ENCODE measurements around the gene TECPR2.
"Not testable (repeated sequence)": the region's sequence is repeated elsewhere in the genome, so short reads cannot be mapped to it uniquely, and the experiment has no call there.

TECPR2 gene

DNA sequence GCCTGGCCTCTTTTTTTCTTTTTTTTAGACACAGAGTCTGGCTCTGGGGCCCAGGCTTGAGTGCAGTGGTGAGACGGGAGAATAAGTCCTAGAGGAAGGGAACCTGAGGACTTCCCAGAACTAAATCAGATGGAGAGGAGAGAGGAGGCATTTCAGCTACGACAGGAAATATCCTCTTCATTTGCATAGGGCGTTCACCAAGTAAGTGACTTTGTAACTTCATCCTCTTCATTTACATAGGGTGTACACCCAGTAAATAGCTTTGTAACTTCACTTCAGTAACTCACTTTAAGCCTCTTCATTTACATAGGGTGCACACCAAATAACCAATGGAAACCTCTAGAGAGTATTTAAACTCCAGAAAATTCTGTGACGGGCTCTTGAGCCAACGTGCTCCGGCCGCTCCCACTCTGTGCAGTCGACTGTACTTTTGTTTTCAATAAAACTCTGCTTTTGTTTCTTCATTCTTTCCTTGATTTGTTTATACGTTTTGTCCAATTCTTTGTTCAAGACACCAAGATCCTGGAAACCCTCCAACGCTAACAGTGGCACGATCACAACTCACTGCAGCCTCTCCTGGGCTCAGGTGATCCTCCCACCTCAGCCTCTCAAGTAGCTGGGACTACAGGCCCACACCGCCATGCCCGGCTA, 168.2 kb downstream of the TECPR2 start:
- TF ChIP-seq BHLHE40 (IDR thresholded peaks at IDR 0.05; ENCODE audit: borderline replicate concordance) (no peak), L3MBTL2 (conservative IDR thresholded peaks at IDR 0.05) (no peak), NFRKB (IDR thresholded peaks at IDR 0.05) (no peak)
- CTCF ChIA-PET: no interaction called here
- DNase-seq (ENCODE audit: extremely low spot score): no peak
- POLR2A ChIA-PET: no interaction called here

DNA sequence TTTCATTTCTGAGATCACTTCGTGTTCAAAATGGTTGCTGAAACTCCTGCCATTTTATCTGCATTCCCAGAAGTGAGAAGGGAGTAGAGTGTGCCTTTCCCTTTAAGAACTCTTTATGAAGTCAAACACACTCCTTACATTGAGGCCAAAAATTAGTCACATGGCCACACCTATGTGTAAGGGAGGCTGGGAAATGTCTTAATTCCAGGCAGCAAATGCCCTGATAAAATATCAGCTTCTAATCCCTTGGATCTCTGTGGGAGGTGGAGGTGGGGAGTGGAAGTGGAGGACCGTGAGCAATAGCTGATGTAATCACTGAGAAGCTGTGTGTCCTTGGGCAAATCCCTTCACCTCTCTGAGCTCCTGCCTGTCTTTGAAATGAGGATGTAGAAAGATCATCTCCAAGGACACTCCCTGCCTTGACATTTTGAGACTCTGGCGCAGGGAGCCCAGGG, 169.5 kb downstream of the TECPR2 start:
- ChIA-PET CTCF (interaction anchor here (0.7 kb wide), 1 partner anchor 9 kb away, joined by 3 read pairs; no protein-coding TSS in a partner anchor), POLR2A (no interaction called here)
- no peak for DNase-seq (ENCODE audit: extremely low spot score)
- no peak for TF ChIP-seq CTBP1 (IDR thresholded peaks at IDR 0.05; ENCODE audit: borderline replicate concordance)
- TF ChIP-seq SP1 (IDR thresholded peaks at IDR 0.05): no peak

DNA sequence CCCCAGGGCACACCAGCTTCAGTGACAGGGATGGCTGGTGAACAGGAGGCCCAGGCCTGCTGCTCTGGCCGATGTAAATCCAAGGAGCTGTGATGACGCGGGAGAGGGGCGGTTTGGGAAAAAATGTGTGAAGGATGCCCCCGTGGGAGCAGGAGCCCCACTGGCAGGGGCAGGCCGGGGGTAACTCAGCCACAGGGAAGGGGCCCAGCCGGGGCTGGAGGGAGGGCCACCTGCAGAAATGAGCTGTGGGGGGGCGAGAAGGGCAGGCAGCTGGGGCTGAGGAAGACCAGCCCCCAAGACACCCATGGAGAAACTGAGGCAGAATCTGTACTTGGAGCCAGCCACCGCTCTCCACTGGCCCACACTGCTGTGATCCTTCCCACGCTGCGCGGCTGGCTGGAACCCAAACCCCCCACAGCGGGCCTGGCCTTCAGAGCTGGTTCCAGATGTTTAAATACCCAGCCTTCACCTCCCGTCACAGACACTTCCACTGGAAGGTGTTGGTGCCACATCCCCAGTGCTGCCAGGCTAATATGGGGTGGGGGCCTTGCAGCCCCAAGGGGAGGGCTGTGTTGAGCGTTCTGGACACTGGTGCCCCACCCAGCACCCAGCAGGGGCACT, 175.3 kb downstream of the TECPR2 start:
- TF ChIP-seq LEF1 (IDR thresholded peaks at IDR 0.05; ENCODE audit: borderline replicate concordance): no peak
- TF ChIP-seq ARNT (IDR thresholded peaks at IDR 0.05): no peak
- no peak for TF ChIP-seq FOXM1 (IDR thresholded peaks at IDR 0.05; ENCODE audit: borderline replicate concordance)
- TF ChIP-seq HDGF (IDR thresholded peaks at IDR 0.05; ENCODE audit: borderline replicate concordance): no peak
- TF ChIP-seq TARDBP (IDR thresholded peaks at IDR 0.05): no peak
- no peak for TF ChIP-seq NFRKB (IDR thresholded peaks at IDR 0.05)
- TF ChIP-seq FOXA1 (IDR thresholded peaks at IDR 0.05): no peak
- no peak for TF ChIP-seq L3MBTL2 (conservative IDR thresholded peaks at IDR 0.05)
- TF ChIP-seq, protein P1, sequence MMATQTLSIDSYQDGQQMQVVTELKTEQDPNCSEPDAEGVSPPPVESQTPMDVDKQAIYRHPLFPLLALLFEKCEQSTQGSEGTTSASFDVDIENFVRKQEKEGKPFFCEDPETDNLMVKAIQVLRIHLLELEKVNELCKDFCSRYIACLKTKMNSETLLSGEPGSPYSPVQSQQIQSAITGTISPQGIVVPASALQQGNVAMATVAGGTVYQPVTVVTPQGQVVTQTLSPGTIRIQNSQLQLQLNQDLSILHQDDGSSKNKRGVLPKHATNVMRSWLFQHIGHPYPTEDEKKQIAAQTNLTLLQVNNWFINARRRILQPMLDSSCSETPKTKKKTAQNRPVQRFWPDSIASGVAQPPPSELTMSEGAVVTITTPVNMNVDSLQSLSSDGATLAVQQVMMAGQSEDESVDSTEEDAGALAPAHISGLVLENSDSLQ (IDR thresholded peaks at IDR 0.05): no peak
- no peak for TF ChIP-seq SP1 (IDR thresholded peaks at IDR 0.05)
- TF ChIP-seq FOXK2 (IDR thresholded peaks at IDR 0.05): no peak
- TF ChIP-seq ZNF384 (IDR thresholded peaks at IDR 0.05): no peak
- no peak for TF ChIP-seq SUZ12 (IDR thresholded peaks at IDR 0.05)
- TF ChIP-seq ELF4 (IDR thresholded peaks at IDR 0.05): no peak
- no peak for TF ChIP-seq BHLHE40 (IDR thresholded peaks at IDR 0.05; ENCODE audit: borderline replicate concordance)
- no peak for TF ChIP-seq CTBP1 (IDR thresholded peaks at IDR 0.05; ENCODE audit: borderline replicate concordance)
- POLR2A ChIA-PET: interaction anchor here (1.0 kb wide), 1 partner anchor 13 kb away, joined by 5 read pairs; no protein-coding TSS in a partner anchor
- DNase-seq (ENCODE audit: extremely low spot score): no peak
- CTCF ChIA-PET: no interaction called here

DNA sequence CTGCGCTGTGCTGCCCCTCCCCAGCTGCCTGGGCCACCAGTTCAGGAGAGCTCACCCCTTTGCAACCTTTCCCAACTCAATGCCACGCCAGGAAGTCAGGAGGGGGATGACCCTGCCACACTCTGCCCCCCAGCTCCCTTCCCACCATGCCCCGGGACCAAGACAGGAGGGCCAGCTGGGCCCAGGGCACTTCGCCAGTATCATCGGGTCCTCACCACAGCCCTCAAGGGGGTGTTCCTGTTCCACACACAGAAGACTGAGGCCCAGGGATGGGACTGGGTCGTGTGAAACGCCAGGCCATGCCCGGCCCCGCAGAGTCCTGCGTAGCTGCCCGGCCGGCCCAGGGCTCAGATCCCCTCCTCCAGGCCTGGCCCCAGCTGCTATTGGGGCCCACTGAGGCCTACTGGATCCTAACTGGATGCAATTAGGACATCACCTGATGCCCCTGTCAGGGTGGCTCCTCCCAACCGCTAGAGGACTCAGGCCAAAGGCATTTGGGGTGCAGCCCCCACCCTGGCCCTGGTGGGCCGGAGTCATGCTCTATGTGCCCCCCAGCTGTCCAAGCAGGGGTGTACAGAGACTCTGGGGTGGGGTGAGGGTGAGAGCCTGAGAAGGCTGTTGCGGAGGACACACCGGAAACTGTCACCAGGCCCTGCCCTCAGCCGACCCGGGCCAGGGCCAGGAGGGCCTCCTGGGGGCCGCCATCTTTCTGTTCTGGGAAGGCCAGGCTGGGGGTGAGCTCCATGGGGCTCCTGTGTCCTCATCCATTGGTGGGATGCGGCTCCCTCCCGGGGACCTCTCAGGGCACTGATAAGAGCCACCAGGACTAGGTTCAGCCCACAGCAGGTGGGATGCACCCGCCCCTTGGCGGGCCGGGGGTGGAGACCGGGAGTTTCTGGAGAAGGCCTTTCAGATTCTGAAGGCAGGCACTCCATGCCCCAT, 176.1 kb downstream of the TECPR2 start:
- POLR2A ChIA-PET: interaction anchor here (1.0 kb wide), 1 partner anchor 14 kb away, joined by 5 read pairs; no protein-coding TSS in a partner anchor
- TF ChIP-seq TARDBP (IDR thresholded peaks at IDR 0.05): no peak
- no peak for TF ChIP-seq L3MBTL2 (conservative IDR thresholded peaks at IDR 0.05)
- no peak for TF ChIP-seq FOXM1 (IDR thresholded peaks at IDR 0.05; ENCODE audit: borderline replicate concordance)
- no peak for TF ChIP-seq ELF4 (IDR thresholded peaks at IDR 0.05)
- TF ChIP-seq SUZ12 (IDR thresholded peaks at IDR 0.05): no peak
- no peak for TF ChIP-seq ZNF384 (IDR thresholded peaks at IDR 0.05)
- no peak for TF ChIP-seq FOXA1 (IDR thresholded peaks at IDR 0.05)
- TF ChIP-seq BHLHE40 (IDR thresholded peaks at IDR 0.05; ENCODE audit: borderline replicate concordance): no peak
- no peak for TF ChIP-seq SP1 (IDR thresholded peaks at IDR 0.05)
- TF ChIP-seq NFRKB (IDR thresholded peaks at IDR 0.05): no peak
- no peak for TF ChIP-seq ARNT (IDR thresholded peaks at IDR 0.05)
- no peak for TF ChIP-seq LEF1 (IDR thresholded peaks at IDR 0.05; ENCODE audit: borderline replicate concordance)
- no peak for TF ChIP-seq CTBP1 (IDR thresholded peaks at IDR 0.05; ENCODE audit: borderline replicate concordance)
- TF ChIP-seq HDGF (IDR thresholded peaks at IDR 0.05; ENCODE audit: borderline replicate concordance): no peak
- CTCF ChIA-PET: no interaction called here
- DNase-seq (ENCODE audit: extremely low spot score): no peak

DNA sequence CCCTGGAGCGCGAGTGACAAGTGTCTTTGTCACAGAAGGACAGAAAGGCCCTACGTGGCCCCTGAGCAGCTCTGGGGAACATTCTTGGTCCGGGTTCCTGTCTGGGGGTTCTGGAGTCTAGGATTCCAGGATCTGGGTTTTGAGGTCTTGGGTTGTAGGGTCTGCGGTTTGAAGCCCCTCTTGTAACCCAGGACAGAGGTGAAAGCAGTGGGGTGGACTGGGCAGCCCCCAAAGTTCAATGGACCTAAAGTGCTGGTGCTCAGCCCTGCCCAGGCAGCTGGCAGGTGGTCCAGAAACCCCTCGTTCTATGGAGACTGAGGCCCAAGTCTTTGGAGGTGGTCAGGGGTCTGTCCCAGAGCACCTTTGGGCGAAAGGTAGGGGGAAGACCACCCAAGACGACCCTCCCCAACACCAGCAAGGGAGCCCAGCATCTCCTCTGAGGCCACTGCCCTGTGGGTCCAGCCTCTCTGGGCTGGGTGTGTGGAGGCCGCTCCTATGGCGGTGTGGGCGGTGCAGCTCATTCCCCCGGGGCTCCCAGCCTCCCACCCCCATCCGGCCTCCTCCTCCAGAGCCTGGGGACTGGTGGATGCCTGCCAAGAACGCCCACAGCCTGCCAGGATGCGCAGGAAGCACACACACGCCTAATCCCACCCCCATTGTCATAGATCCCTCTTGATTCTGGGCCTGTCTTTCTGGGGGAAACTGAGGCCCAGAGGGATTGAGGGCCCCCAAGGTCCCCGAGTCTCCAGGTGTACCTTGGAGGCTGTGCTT, 177.0 kb downstream of the TECPR2 start:
- no peak for TF ChIP-seq CTBP1 (IDR thresholded peaks at IDR 0.05; ENCODE audit: borderline replicate concordance)
- no peak for TF ChIP-seq NFRKB (IDR thresholded peaks at IDR 0.05)
- no peak for TF ChIP-seq LEF1 (IDR thresholded peaks at IDR 0.05; ENCODE audit: borderline replicate concordance)
- TF ChIP-seq L3MBTL2 (conservative IDR thresholded peaks at IDR 0.05): no peak
- DNase-seq (ENCODE audit: extremely low spot score): no peak
- ChIA-PET CTCF (no interaction called here), POLR2A (no interaction called here)

DNA sequence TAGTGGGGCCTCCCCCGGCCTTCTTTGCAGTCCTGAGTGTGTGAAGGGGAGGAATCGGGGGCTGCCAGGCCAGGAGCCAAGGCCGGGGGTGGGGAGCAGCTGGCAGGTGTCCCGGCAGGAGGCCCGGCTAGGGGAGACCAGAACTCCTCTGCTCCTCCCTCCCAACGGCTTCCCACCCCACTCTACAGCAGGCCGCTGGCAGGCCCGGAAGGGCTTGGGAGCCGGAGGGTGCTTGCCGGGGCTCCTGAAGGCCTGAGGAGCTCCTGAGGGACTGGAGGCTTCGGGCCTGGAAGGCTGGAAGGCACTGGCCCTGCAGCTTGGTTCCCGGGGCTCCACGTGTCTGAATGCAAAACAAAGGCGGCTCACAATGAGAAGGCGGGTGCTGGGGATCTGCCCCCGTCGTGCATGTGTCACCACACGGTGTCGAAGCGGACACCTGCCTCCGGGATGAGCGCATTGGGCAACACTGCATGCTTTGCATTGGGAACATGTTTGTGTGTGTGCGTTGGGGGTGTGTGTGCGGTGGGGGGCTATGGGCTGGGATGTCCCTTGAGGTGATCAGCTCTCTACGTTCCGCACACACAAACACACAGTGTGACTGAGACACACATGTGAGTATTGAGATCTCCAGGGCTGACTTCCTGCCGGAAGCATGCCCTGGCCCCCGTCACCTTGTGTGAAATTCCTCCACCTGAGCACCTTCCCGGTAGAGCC, 177.7 kb downstream of the TECPR2 start:
- CTCF ChIA-PET: no interaction called here
- DNase-seq (ENCODE audit: extremely low spot score): no peak
- TF ChIP-seq FOXK2 (IDR thresholded peaks at IDR 0.05): no peak
- no peak for TF ChIP-seq NFRKB (IDR thresholded peaks at IDR 0.05)
- TF ChIP-seq ARNT (IDR thresholded peaks at IDR 0.05): no peak
- no peak for TF ChIP-seq TARDBP (IDR thresholded peaks at IDR 0.05)
- no peak for TF ChIP-seq BHLHE40 (IDR thresholded peaks at IDR 0.05; ENCODE audit: borderline replicate concordance)
- no peak for TF ChIP-seq HDGF (IDR thresholded peaks at IDR 0.05; ENCODE audit: borderline replicate concordance)
- no peak for TF ChIP-seq FOXM1 (IDR thresholded peaks at IDR 0.05; ENCODE audit: borderline replicate concordance)
- TF ChIP-seq SUZ12 (IDR thresholded peaks at IDR 0.05): no peak
- TF ChIP-seq FOXA1 (IDR thresholded peaks at IDR 0.05): no peak
- TF ChIP-seq, protein P1 (IDR thresholded peaks at IDR 0.05): no peak
- TF ChIP-seq L3MBTL2 (conservative IDR thresholded peaks at IDR 0.05): no peak
- no peak for TF ChIP-seq ELF4 (IDR thresholded peaks at IDR 0.05)
- TF ChIP-seq SP1 (IDR thresholded peaks at IDR 0.05): no peak
- no peak for TF ChIP-seq CTBP1 (IDR thresholded peaks at IDR 0.05; ENCODE audit: borderline replicate concordance)
- POLR2A ChIA-PET: no interaction called here

DNA sequence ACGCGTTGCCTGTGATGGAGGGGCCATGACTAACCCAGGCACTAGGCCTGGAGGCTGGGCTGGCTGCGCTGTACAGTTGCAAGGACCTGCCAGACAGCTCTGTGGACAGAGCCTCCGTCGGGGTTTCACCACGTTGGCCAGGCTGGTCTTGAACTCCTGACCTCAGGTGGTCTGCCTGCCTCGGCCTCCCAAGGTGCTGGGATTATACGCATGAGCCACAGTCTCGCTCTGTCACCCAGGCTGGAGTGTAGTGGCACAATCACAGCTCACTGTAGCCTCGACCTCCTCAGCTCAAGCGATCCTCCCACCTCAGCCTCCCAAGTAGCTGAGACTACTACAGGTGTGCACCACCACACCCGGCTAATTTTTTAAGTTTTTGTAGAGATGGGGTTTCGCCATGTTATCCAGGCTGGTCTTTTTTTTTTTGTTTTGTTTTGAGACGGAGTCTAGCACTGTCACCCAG, 178.3 kb downstream of the TECPR2 start:
- not testable (repeated sequence) for DNase-seq (ENCODE audit: extremely low spot score)
- CTCF ChIA-PET: interaction anchor here (0.6 to 1.0 kb wide), 3 partner anchors 8 to 18 kb away, joined by 3 read pairs; no protein-coding TSS in a partner anchor
- POLR2A ChIA-PET: interaction anchor here (1.2 kb wide), 1 partner anchor 17 kb away, joined by 4 read pairs; no protein-coding TSS in a partner anchor

All from HEK293T (cell line).